Measurements from ENCODE around the gene PIP4K2C.

- no peak for TF ChIP-seq POLR2A (IDR thresholded peaks at IDR 0.05; ENCODE audit: low read length)
- TF ChIP-seq HDAC2 (IDR thresholded peaks at IDR 0.05): no peak
- TF ChIP-seq CTCF (IDR thresholded peaks at IDR 0.05): no peak
- no peak for TF ChIP-seq JUNB (IDR thresholded peaks at IDR 0.05)
- TF ChIP-seq, protein P1, sequence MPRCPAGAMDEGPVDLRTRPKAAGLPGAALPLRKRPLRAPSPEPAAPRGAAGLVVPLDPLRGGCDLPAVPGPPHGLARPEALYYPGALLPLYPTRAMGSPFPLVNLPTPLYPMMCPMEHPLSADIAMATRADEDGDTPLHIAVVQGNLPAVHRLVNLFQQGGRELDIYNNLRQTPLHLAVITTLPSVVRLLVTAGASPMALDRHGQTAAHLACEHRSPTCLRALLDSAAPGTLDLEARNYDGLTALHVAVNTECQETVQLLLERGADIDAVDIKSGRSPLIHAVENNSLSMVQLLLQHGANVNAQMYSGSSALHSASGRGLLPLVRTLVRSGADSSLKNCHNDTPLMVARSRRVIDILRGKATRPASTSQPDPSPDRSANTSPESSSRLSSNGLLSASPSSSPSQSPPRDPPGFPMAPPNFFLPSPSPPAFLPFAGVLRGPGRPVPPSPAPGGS (IDR thresholded peaks at IDR 0.05): no peak
- no peak for TF ChIP-seq SMC3 (IDR thresholded peaks at IDR 0.05)
- no peak for TF ChIP-seq FOSL2 (IDR thresholded peaks at IDR 0.05)
- no peak for TF ChIP-seq FOSL2 (CRISPR knock-in tag; IDR thresholded peaks at IDR 0.05)
- no peak for TF ChIP-seq HOXA7 (CRISPR knock-in tag; IDR thresholded peaks at IDR 0.05)
- TF ChIP-seq ZFP36 (IDR thresholded peaks at IDR 0.05; ENCODE audit: borderline replicate concordance, partially characterized antibody): no peak
- no peak for TF ChIP-seq RNF2 (IDR thresholded peaks at IDR 0.05; ENCODE audit: borderline replicate concordance, low read depth)
- no peak for TF ChIP-seq EP300 (IDR thresholded peaks at IDR 0.05)
These were observed 40.1 kb upstream of the PIP4K2C start for GRCh38 chr12:57550641-57551549.

Data from A549 (cell line).